ENCODE measurements around the gene CAMTA1. TPM values are rescaled to one million over a fixed set of nuclear protein-coding genes. Genes with fewer than 3 reads are reported as not detected.

The CAMTA1 gene
- total RNA-seq, 1 experiment from 2014 or later, result 85.2 TPM

DNA sequence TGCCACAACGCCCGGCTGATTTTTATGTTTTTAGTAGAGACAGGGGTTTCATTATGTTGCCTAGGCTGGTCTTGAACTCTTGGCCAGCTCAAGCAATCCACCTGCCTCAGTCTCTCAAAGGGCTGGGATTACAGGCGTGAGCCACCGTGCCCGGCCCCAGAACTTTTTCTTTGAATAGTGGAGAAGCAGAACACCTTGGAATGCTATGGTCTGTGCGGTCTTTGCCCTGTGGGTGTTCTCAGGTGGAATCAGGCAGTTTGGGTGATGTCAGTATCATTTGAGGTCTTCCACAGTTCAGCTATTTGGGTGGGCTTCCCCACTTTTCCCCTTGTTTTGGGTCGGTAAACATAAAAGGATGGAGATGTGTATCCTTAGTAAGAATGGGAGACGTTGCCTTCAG, 17.6 kb downstream of the CAMTA1 start:
- intact Hi-C loops (cut with micrococcal nuclease; ENCODE audit: unreplicated experiment), result loop anchor here (5.0 kb wide), 1 partner anchor 414 kb away; no protein-coding TSS in a partner anchor
- H3K9me3 ChIP-seq (ENCODE audit: low read depth, low read length, poor library complexity, severe bottlenecking), result no peaks in the 10 kb centered on the region
- BruUV-seq (replicated peaks), result no TSS peak
- ChIA-PET CTCF (no interaction called here), POLR2A (ENCODE audit: low non-redundant PET) (no interaction called here)
- TF ChIP-seq EZH2 (IDR thresholded peaks at IDR 0.05; ENCODE audit: borderline replicate concordance, low read depth, low read length, poor library complexity, severe bottlenecking), result no peak
- TF ChIP-seq, protein P1, sequence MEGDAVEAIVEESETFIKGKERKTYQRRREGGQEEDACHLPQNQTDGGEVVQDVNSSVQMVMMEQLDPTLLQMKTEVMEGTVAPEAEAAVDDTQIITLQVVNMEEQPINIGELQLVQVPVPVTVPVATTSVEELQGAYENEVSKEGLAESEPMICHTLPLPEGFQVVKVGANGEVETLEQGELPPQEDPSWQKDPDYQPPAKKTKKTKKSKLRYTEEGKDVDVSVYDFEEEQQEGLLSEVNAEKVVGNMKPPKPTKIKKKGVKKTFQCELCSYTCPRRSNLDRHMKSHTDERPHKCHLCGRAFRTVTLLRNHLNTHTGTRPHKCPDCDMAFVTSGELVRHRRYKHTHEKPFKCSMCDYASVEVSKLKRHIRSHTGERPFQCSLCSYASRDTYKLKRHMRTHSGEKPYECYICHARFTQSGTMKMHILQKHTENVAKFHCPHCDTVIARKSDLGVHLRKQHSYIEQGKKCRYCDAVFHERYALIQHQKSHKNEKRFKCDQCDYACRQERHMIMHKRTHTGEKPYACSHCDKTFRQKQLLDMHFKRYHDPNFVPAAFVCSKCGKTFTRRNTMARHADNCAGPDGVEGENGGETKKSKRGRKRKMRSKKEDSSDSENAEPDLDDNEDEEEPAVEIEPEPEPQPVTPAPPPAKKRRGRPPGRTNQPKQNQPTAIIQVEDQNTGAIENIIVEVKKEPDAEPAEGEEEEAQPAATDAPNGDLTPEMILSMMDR (conservative IDR thresholded peaks at IDR 0.05; ENCODE audit: low read depth, low read length), result no peak
- DNase-seq (ENCODE audit: low spot score), result no peak
- H3K27ac ChIP-seq (ENCODE audit: low read depth, low read length, poor library complexity, severe bottlenecking), result no peak overlapping the region
- no peak overlapping the region for H3K4me3 ChIP-seq (ENCODE audit: low read depth, low read length, poor library complexity, severe bottlenecking)
- H3K36me3 ChIP-seq (ENCODE audit: insufficient read depth, low read length, poor library complexity, severe bottlenecking), result no peaks in the 10 kb centered on the region
- peaks cover 4% of the 10 kb centered on the region for H3K4me1 ChIP-seq (ENCODE audit: insufficient read depth, low read length, poor library complexity, severe bottlenecking)
- no peaks in the 10 kb centered on the region for H3K27me3 ChIP-seq (replicated peaks; ENCODE audit: insufficient read depth, low read depth, low read length, poor library complexity)

DNA sequence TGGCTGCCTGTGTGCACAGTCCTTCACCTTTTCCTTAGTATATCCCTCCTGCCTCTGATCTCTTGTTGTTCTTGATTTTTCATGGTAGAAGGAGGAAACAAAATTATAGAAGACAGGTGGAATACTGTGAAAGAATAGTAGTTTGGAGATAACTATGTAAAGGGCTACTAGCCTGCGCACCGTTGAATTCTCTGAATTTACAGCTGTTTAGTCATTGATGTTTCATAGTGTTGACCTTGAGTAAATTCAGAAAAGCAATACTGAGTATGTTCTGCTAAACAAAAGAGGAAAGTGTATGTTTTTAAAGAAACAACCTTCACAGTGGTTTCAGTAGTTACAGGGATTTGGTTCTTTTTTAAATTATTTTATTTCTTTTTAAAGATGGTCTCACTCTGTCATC, 18.1 kb downstream of the CAMTA1 start:
- POLR2A ChIA-PET (ENCODE audit: low non-redundant PET), result no interaction called here
- CTCF ChIA-PET, result no interaction called here
- H3K27ac ChIP-seq (ENCODE audit: low read depth, low read length, poor library complexity, severe bottlenecking), result no peak overlapping the region

DNA sequence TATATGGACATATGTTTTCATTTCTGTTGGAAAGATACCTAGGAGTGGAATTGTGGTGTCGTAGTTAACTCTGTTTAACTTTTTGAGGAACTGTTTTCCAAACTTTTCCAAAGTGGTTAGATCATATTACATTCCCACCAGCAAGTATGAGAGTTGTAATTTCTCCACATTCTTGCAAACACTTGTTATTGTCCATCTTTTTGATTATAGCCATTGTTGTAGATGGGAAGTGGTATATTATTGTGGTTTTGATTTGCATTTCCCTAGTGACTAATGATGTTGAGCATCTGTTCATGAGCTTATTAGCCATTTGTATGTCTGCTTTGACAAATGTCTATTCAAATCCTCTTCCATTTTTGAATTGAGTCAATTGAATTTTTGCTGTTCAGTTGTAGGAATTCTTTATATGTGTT, 19.8 kb downstream of the CAMTA1 start:
- Histone ChIP-seq H3K36me3 (ENCODE audit: insufficient read depth, low read length, poor library complexity, severe bottlenecking) (no peaks in the 10 kb centered on the region), H3K4me3 (ENCODE audit: low read depth, low read length, poor library complexity, severe bottlenecking) (no peak overlapping the region), H3K9me3 (ENCODE audit: low read depth, low read length, poor library complexity, severe bottlenecking) (no peaks in the 10 kb centered on the region), H3K27me3 (replicated peaks; ENCODE audit: insufficient read depth, low read depth, low read length, poor library complexity) (no peaks in the 10 kb centered on the region), H3K4me1 (ENCODE audit: insufficient read depth, low read length, poor library complexity, severe bottlenecking) (peaks cover 4% of the 10 kb centered on the region), H3K27ac (ENCODE audit: low read depth, low read length, poor library complexity, severe bottlenecking) (no peak overlapping the region)
- peak; percentile 13 for DNase-seq (ENCODE audit: low spot score)
- TF ChIP-seq EZH2 (IDR thresholded peaks at IDR 0.05; ENCODE audit: borderline replicate concordance, low read depth, low read length, poor library complexity, severe bottlenecking), result no peak
- TF ChIP-seq, protein P1 (conservative IDR thresholded peaks at IDR 0.05; ENCODE audit: low read depth, low read length), result no peak
- intact Hi-C loops (cut with micrococcal nuclease; ENCODE audit: unreplicated experiment), result no loop called here
- no TSS peak for BruUV-seq (replicated peaks)
- ChIA-PET POLR2A (ENCODE audit: low non-redundant PET) (no interaction called here), CTCF (no interaction called here)

More for the DNA sequence above, 18.1 kb downstream of the CAMTA1 start:
- no peak overlapping the region for H3K4me3 ChIP-seq (ENCODE audit: low read depth, low read length, poor library complexity, severe bottlenecking)
- DNase-seq (ENCODE audit: low spot score), result no peak
- H3K36me3 ChIP-seq (ENCODE audit: insufficient read depth, low read length, poor library complexity, severe bottlenecking), result no peaks in the 10 kb centered on the region
- BruUV-seq (replicated peaks), result no TSS peak
- no peak for TF ChIP-seq EZH2 (IDR thresholded peaks at IDR 0.05; ENCODE audit: borderline replicate concordance, low read depth, low read length, poor library complexity, severe bottlenecking)
- TF ChIP-seq, protein P1 (conservative IDR thresholded peaks at IDR 0.05; ENCODE audit: low read depth, low read length), result no peak
- intact Hi-C loops (cut with micrococcal nuclease; ENCODE audit: unreplicated experiment), result loop anchor here (5.0 kb wide), 1 partner anchor 414 kb away; no protein-coding TSS in a partner anchor
- H3K9me3 ChIP-seq (ENCODE audit: low read depth, low read length, poor library complexity, severe bottlenecking), result no peaks in the 10 kb centered on the region
- peaks cover 4% of the 10 kb centered on the region for H3K4me1 ChIP-seq (ENCODE audit: insufficient read depth, low read length, poor library complexity, severe bottlenecking)
- no peaks in the 10 kb centered on the region for H3K27me3 ChIP-seq (replicated peaks; ENCODE audit: insufficient read depth, low read depth, low read length, poor library complexity)

All from A673 (cell line).